Neural progenitor cell (in vitro differentiated cells): ENCODE results near the gene GIT2.

Experiments
- EZH2 ChIP-seq: fragments of 200-600 bp; sonication (generic); IDR thresholded peaks from 2 replicates; pipeline ENCODE4 v1.6.1; 2017; ENCODE audit warnings: antibody characterized with exemption, mild to moderate bottlenecking, moderate library complexity
- EZH2phosphoT487 ChIP-seq: fragments of 200-600 bp; sonication (generic); IDR thresholded peaks from 2 replicates; pipeline ENCODE4 v1.6.1; 2017; ENCODE audit warnings: antibody characterized with exemption
- TF ChIP-seq, protein P1 (sequence below): fragments of 200-600 bp; sonication (generic); IDR thresholded peaks from 2 replicates; pipeline ENCODE4 v1.5.1; 2017; ENCODE audit warnings: antibody characterized with exemption, mild to moderate bottlenecking

GRCh38 chr12:109939504-109939903 lies 56.7 kb downstream of the GIT2 start:
- TF ChIP-seq EZH2 (no peak), EZH2phosphoT487 (no peak)
- TF ChIP-seq, protein P1, sequence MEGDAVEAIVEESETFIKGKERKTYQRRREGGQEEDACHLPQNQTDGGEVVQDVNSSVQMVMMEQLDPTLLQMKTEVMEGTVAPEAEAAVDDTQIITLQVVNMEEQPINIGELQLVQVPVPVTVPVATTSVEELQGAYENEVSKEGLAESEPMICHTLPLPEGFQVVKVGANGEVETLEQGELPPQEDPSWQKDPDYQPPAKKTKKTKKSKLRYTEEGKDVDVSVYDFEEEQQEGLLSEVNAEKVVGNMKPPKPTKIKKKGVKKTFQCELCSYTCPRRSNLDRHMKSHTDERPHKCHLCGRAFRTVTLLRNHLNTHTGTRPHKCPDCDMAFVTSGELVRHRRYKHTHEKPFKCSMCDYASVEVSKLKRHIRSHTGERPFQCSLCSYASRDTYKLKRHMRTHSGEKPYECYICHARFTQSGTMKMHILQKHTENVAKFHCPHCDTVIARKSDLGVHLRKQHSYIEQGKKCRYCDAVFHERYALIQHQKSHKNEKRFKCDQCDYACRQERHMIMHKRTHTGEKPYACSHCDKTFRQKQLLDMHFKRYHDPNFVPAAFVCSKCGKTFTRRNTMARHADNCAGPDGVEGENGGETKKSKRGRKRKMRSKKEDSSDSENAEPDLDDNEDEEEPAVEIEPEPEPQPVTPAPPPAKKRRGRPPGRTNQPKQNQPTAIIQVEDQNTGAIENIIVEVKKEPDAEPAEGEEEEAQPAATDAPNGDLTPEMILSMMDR = no peak
